NCI-H1105 treated with DMSO at 0.1 percent for 48 hours (cell line): ENCODE results near the gene CCR4.
"Not testable (repeated sequence)": the region's sequence is repeated elsewhere in the genome, so short reads cannot be mapped to it uniquely, and the experiment has no call there.

Source experiments
- DNase-seq: peaks from one replicate; lab custom pipeline; 2025; lab: John Stamatoyannopoulos, UW

CCR4 gene

GRCh38 chr3:32951410-32951811 lies at the start of gene CCR4:
TSS of gene CCR4 (plus strand) at chr3:32951644. CDS start at chr3:32953423, 1,779 bp downstream.
- DNase-seq = no peak

- DNase-seq = peak; percentile 42
Observed at GRCh38 chr3:32902887-32903371, 48.5 kb upstream of the CCR4 start.

- DNase-seq = no peak
Observed at GRCh38 chr3:32903953-32904352, 47.5 kb upstream of the CCR4 start.

- no peak for DNase-seq
Observed at GRCh38 chr3:32909999-32910398, 41.4 kb upstream of the CCR4 start.

GRCh38 chr3:32910954-32911353 lies 40.5 kb upstream of the CCR4 start:
- no peak for DNase-seq

- no peak for DNase-seq
Observed at GRCh38 chr3:32912046-32912445, 39.4 kb upstream of the CCR4 start.

- no peak for DNase-seq
Observed at GRCh38 chr3:32913790-32914446, 37.5 kb upstream of the CCR4 start.

- no peak for DNase-seq
Observed at GRCh38 chr3:32919920-32920319, 31.5 kb upstream of the CCR4 start.

- DNase-seq = no peak
Observed at GRCh38 chr3:32922078-32922477, 29.4 kb upstream of the CCR4 start.

GRCh38 chr3:32930161-32930560 lies 21.3 kb upstream of the CCR4 start:
- no peak for DNase-seq

GRCh38 chr3:32931273-32931672 lies 20.2 kb upstream of the CCR4 start:
- DNase-seq = not testable (repeated sequence)

GRCh38 chr3:32934150-32934742 lies 17.2 kb upstream of the CCR4 start:
- no peak for DNase-seq

- no peak for DNase-seq
Observed at GRCh38 chr3:32937331-32937730, 14.1 kb upstream of the CCR4 start.

- not testable (repeated sequence) for DNase-seq
Observed at GRCh38 chr3:32939531-32940284, 11.7 kb upstream of the CCR4 start.

GRCh38 chr3:32940726-32941125 lies 10.7 kb upstream of the CCR4 start:
- DNase-seq = no peak

GRCh38 chr3:32945136-32945535 lies 6.3 kb upstream of the CCR4 start:
- DNase-seq = no peak

GRCh38 chr3:32945598-32945997 lies 5.8 kb upstream of the CCR4 start:
- not testable (repeated sequence) for DNase-seq

GRCh38 chr3:32946973-32947788 lies 4.3 kb upstream of the CCR4 start:
- DNase-seq = no peak

- DNase-seq = peak; percentile 49
Observed at GRCh38 chr3:32947789-32948238, 3.6 kb upstream of the CCR4 start.

GRCh38 chr3:32948625-32949445 lies 2.6 kb upstream of the CCR4 start:
- no peak for DNase-seq

GRCh38 chr3:32950516-32950915 lies 928 bp upstream of the CCR4 start:
- DNase-seq = no peak
